H9 (cell line): ENCODE results near the gene EPN3. TPM values are rescaled to one million over a fixed set of nuclear protein-coding genes. Genes with fewer than 3 reads are reported as not detected.

Experiments used
- DNase-seq: peaks from one replicate; pipeline ENCODE4 v3.0.0-alpha.2; 2017
- H2AFZ ChIP-seq: one replicate; pipeline ENCODE4 v1.6.1; 2013; ENCODE audit warnings: mild to moderate bottlenecking, low read length, control low read depth, moderate library complexity
- H2AK5ac ChIP-seq: 2 replicates; pipeline ENCODE4 v1.6.1; 2013; ENCODE audit warnings: low read length, control low read depth, mixed read lengths; ENCODE audit not compliant: insufficient read length
- H2BK120ac ChIP-seq: one replicate; pipeline ENCODE4 v1.6.1; 2013; ENCODE audit warnings: low read depth, mild to moderate bottlenecking, low read length, control low read depth, inconsistent platforms; ENCODE audit not compliant: poor library complexity, severe bottlenecking
- H2BK12ac ChIP-seq: 2 replicates; pipeline ENCODE4 v1.6.1; 2013; ENCODE audit warnings: low read length, control low read depth, mixed read lengths, low read depth; ENCODE audit not compliant: insufficient read length
- H2BK15ac ChIP-seq: 2 replicates; pipeline ENCODE4 v1.6.1; 2013; ENCODE audit warnings: low read depth, low read length, control low read depth
- H2BK20ac ChIP-seq: one replicate; pipeline ENCODE4 v1.6.1; 2013; ENCODE audit warnings: low read depth, mild to moderate bottlenecking, low read length, control low read depth, inconsistent platforms; ENCODE audit not compliant: poor library complexity, severe bottlenecking
- H2BK5ac ChIP-seq: 2 replicates; pipeline ENCODE4 v1.6.1; 2013; ENCODE audit warnings: low read length, control low read depth, mixed read lengths; ENCODE audit not compliant: insufficient read length
- H3K14ac ChIP-seq: 2 replicates; pipeline ENCODE4 v1.6.1; 2013; ENCODE audit warnings: low read length, control low read depth; ENCODE audit not compliant: insufficient read depth
- H3K18ac ChIP-seq: 2 replicates; pipeline ENCODE4 v1.6.1; 2013; ENCODE audit warnings: low read depth, mild to moderate bottlenecking, mixed read lengths, low read length, control low read depth; ENCODE audit not compliant: insufficient read length
- H3K23ac ChIP-seq: 2 replicates; pipeline ENCODE4 v1.6.1; 2013; ENCODE audit warnings: low read length, control low read depth, mixed read lengths, low read depth; ENCODE audit not compliant: insufficient read length
- H3K23me2 ChIP-seq: 2 replicates; pipeline ENCODE4 v1.6.1; 2013; ENCODE audit warnings: low read depth, mild to moderate bottlenecking, mixed read lengths, low read length, control low read depth; ENCODE audit not compliant: insufficient read length, poor library complexity, severe bottlenecking
- H3K27ac ChIP-seq: 2 replicates; pipeline ENCODE4 v1.5.1; 2013; ENCODE audit warnings: low read length, control low read depth, mixed read lengths, low read depth; ENCODE audit not compliant: insufficient read length
- H3K27me3 ChIP-seq: 2 replicates; pipeline ENCODE4 v1.6.1; 2013; ENCODE audit warnings: low read length, control low read depth, inconsistent platforms; ENCODE audit not compliant: insufficient read depth
- H3K4ac ChIP-seq: 2 replicates; pipeline ENCODE4 v1.6.1; 2013; ENCODE audit warnings: low read depth, mild to moderate bottlenecking, control low read depth, inconsistent platforms, low read length, moderate library complexity
- H3K4me1 ChIP-seq: 2 replicates; pipeline ENCODE4 v1.6.1; 2013; ENCODE audit warnings: low read length, control low read depth, inconsistent platforms; ENCODE audit not compliant: insufficient read depth
- H3K4me2 ChIP-seq: 2 replicates; pipeline ENCODE4 v1.6.1; 2013; ENCODE audit warnings: low read length, control low read depth, mixed read lengths; ENCODE audit not compliant: insufficient read length, insufficient read depth
- H3K56ac ChIP-seq: 2 replicates; pipeline ENCODE4 v1.6.1; 2013; ENCODE audit warnings: low read depth, mild to moderate bottlenecking, mixed read lengths, low read length, control low read depth; ENCODE audit not compliant: insufficient read length
- H3K79me1 ChIP-seq: 2 replicates; pipeline ENCODE4 v1.6.1; 2013; ENCODE audit warnings: low read depth, mild to moderate bottlenecking, moderate library complexity, low read length, control low read depth, inconsistent platforms; ENCODE audit not compliant: insufficient read depth, poor library complexity, severe bottlenecking
- H3K79me2 ChIP-seq: 2 replicates; pipeline ENCODE4 v1.6.1; 2013; ENCODE audit warnings: low read length, control low read depth, inconsistent platforms; ENCODE audit not compliant: insufficient read depth
- H3K9ac ChIP-seq: 2 replicates; pipeline ENCODE4 v1.6.1; 2013; ENCODE audit warnings: low read length, control low read depth, mixed read lengths; ENCODE audit not compliant: insufficient read length; ENCODE audit errors: extremely low read depth
- H3K9me3 ChIP-seq: one replicate; pipeline ENCODE4 v1.6.1; 2013; ENCODE audit warnings: low read depth, low read length, inconsistent platforms; ENCODE audit not compliant: control insufficient read depth
- H3T11ph ChIP-seq: one replicate; pipeline ENCODE4 v1.6.1; 2013; ENCODE audit warnings: mild to moderate bottlenecking, low read length, control low read depth, inconsistent platforms
- H4K20me1 ChIP-seq: one replicate; pipeline ENCODE4 v1.6.1; 2013; ENCODE audit not compliant: control insufficient read depth, insufficient read length, insufficient read depth
- H4K5ac ChIP-seq: 2 replicates; pipeline ENCODE4 v1.6.1; 2013; ENCODE audit warnings: low read depth, mild to moderate bottlenecking, mixed read lengths, low read length, control low read depth; ENCODE audit not compliant: insufficient read length
- H4K8ac ChIP-seq: replicated peaks from 2 replicates; pipeline ENCODE4 v1.6.1; 2013; ENCODE audit warnings: low read length, control low read depth, mixed read lengths, low read depth; ENCODE audit not compliant: insufficient read length
- H4K91ac ChIP-seq: 2 replicates; pipeline ENCODE4 v1.6.1; 2013; ENCODE audit warnings: low read depth, mild to moderate bottlenecking, moderate library complexity, mixed read lengths, low read length, control low read depth; ENCODE audit not compliant: insufficient read length
- H3K27ac Mint-ChIP-seq, 3 experiments: 2 replicates in 2 of 3; 3 replicates in 1 of 3; pipeline ENCODE4 v1.8.0; 2020 to 2021; ENCODE audit warnings: mixed read lengths in 3 of 3, mild to moderate bottlenecking in 1 of 3, moderate library complexity in 1 of 3
- H3K27me3 Mint-ChIP-seq: 2 replicates; pipeline ENCODE4 v1.8.0; 2021; ENCODE audit warnings: low read depth, mild to moderate bottlenecking, moderate library complexity, mixed read lengths
- H3K36me3 Mint-ChIP-seq, 3 experiments: 2 replicates in 2 of 3; 3 replicates in 1 of 3; pipeline ENCODE4 v1.8.0; 2020 to 2021; ENCODE audit warnings: low read depth in 3 of 3, mixed read lengths in 3 of 3; ENCODE audit not compliant: insufficient read depth in 1 of 3
- H3K4me1 Mint-ChIP-seq, 2 experiments: 2 replicates each; pipeline ENCODE4 v1.8.0; 2020; ENCODE audit warnings: mixed read lengths in 2 of 2
- H3K4me3 Mint-ChIP-seq, 2 experiments: 2 replicates in 1 of 2; 3 replicates in 1 of 2; pipeline ENCODE4 v1.8.0; 2020 to 2021; ENCODE audit warnings: mild to moderate bottlenecking in 2 of 2, mixed read lengths in 2 of 2, moderate library complexity in 1 of 2
- H3K9me3 Mint-ChIP-seq, 2 experiments: 2 replicates in 1 of 2; 3 replicates in 1 of 2; pipeline ENCODE4 v1.8.0; 2020; ENCODE audit warnings: mild to moderate bottlenecking in 2 of 2, mixed read lengths in 2 of 2, moderate library complexity in 1 of 2
- CTCF ChIP-seq: fragments of 200-600 bp; sonication (generic); conservative IDR thresholded peaks from 3 replicates; pipeline ENCODE4 v1.8.0; 2021; ENCODE audit warnings: antibody characterized with exemption, mild to moderate bottlenecking
- WGBS: extraction: QIAGEN DNeasy Blood & Tissue Kit; methylation state at CpG from one replicate; pipeline ENCODE4 v1.1.7; 2013; ENCODE audit warnings: missing lambda C conversion rate, low lambda C conversion rate, mixed read lengths; ENCODE audit not compliant: insufficient read length; ENCODE audit errors: extremely low coverage; 5-methylcytosine and 5-hydroxymethylcytosine counted together
- total RNA-seq: library from RNA; stranded (reverse); gene quantifications from 2 replicates; pipeline ENCODE4 v1.2.1, GENCODE V29; 2021

The EPN3 gene
- total RNA-seq, 1 experiment from 2014 or later = 1.9 TPM

GRCh38 chr17:50487213-50488096 is 45.1 kb upstream of the EPN3 start:
- Histone ChIP-seq H3T11ph (no peak overlapping the region), H3K79me2 (no peaks in the 10 kb centered on the region), H2BK12ac (no peak overlapping the region), H4K5ac (no peak overlapping the region), H3K79me1 (no peaks in the 10 kb centered on the region), H3K4me2 (no peak overlapping the region), H4K20me1 (no peaks in the 10 kb centered on the region), H3K23me2 (no peaks in the 10 kb centered on the region), H3K9me3 (no peaks in the 10 kb centered on the region), H3K9ac (no peak overlapping the region), H3K4me1 (no peaks in the 10 kb centered on the region), H2BK15ac (no peak overlapping the region), H2BK120ac (no peak overlapping the region), H2BK5ac (no peak overlapping the region), H3K23ac (no peak overlapping the region), H3K27me3 (no peaks in the 10 kb centered on the region), H2BK20ac (no peak overlapping the region), H3K56ac (no peak overlapping the region), H4K91ac (no peak overlapping the region), H3K18ac (no peak overlapping the region), H3K14ac (no peak overlapping the region), H3K4ac (no peak overlapping the region), H2AFZ (no peak overlapping the region), H4K8ac (no peak overlapping the region), H2AK5ac (no peak overlapping the region), H3K27ac (no peak overlapping the region)
- Mint-ChIP-seq H3K36me3 (peaks cover 2 to 35% (median 25%) of the 10 kb centered on the region in 3 experiments), H3K4me1 (peaks cover 11 to 13% of the 10 kb centered on the region in 2 experiments), H3K9me3 (no peaks in the 10 kb centered on the region), H3K27ac (no peak overlapping the region), H3K4me3 (peak overlapping the region in 1 of 2 experiments; percentile 26; a peak in 1 of 5 replicates), H3K27me3 (peaks cover 3% of the 10 kb centered on the region; the same call in 1 of the 2 replicates)
- no peak for TF ChIP-seq CTCF
- DNase-seq = no peak
- WGBS = no CpG with 5 or more reads among the region's 17 CpGs
